Neural cell (in vitro differentiated cells): Measurements from ENCODE around the gene ADGRA1. TPM values are rescaled to one million over a fixed set of nuclear protein-coding genes. Genes with fewer than 3 reads are reported as not detected.

Source experiments
- H2AFZ ChIP-seq: fragments of 200-600, 300-800 bp; sonication (generic), shearing (Covaris generic); 2 replicates; pipeline ENCODE4 v1.6.0; 2014; ENCODE audit warnings: low read depth, mild to moderate bottlenecking, antibody characterized with exemption, low read length, moderate library complexity
- H3F3A ChIP-seq: fragments of 200-600 bp; shearing (Covaris generic); 2 replicates; pipeline ENCODE4 v1.6.1; 2016; ENCODE audit warnings: mild to moderate bottlenecking, moderate library complexity, mixed read lengths, antibody characterized with exemption, low read length; ENCODE audit not compliant: insufficient read depth, poor library complexity, severe bottlenecking
- H3K27ac ChIP-seq: fragments of 200-600, 300-800 bp; sonication (generic), shearing (Covaris generic); 2 replicates; pipeline ENCODE4 v1.5.1; 2014; ENCODE audit warnings: mild to moderate bottlenecking, low read length, moderate library complexity
- H3K27me3 ChIP-seq: fragments of 300-800, 200-600 bp; sonication (generic), shearing (Covaris generic); 2 replicates; pipeline ENCODE4 v1.6.0; 2014; ENCODE audit warnings: mild to moderate bottlenecking, low read depth, low read length, moderate library complexity; ENCODE audit not compliant: insufficient read depth
- H3K36me3 ChIP-seq: fragments of 300-800, 200-600 bp; sonication (generic), shearing (Covaris generic); 2 replicates; pipeline ENCODE4 v1.5.1; 2014; ENCODE audit warnings: mild to moderate bottlenecking, antibody characterized with exemption, low read length, moderate library complexity; ENCODE audit not compliant: insufficient read depth
- H3K4me2 ChIP-seq: fragments of 300-800, 200-600 bp; sonication (generic), shearing (Covaris generic); 2 replicates; pipeline ENCODE4 v1.6.0; 2014; ENCODE audit warnings: mild to moderate bottlenecking, low read length
- H3K4me3 ChIP-seq: fragments of 300-800, 200-600 bp; sonication (generic), shearing (Covaris generic); 2 replicates; pipeline ENCODE4 v1.5.1; 2014; ENCODE audit warnings: mild to moderate bottlenecking, low read length, moderate library complexity
- H3K79me2 ChIP-seq: fragments of 200-600 bp; shearing (Covaris generic); replicated peaks from 2 replicates; pipeline ENCODE4 v1.6.0; 2014; ENCODE audit warnings: mild to moderate bottlenecking, low read length, moderate library complexity; ENCODE audit not compliant: insufficient read depth
- H3K9ac ChIP-seq: fragments of 300-800, 200-600 bp; sonication (generic), shearing (Covaris generic); 2 replicates; pipeline ENCODE4 v1.6.1; 2016; ENCODE audit warnings: mild to moderate bottlenecking, low read length, mixed read lengths
- H3K9me2 ChIP-seq: fragments of 200-600 bp; shearing (Covaris generic); 2 replicates; pipeline ENCODE4 v1.6.1; 2016; ENCODE audit warnings: mild to moderate bottlenecking, low read length, mixed read lengths; ENCODE audit not compliant: insufficient read depth
- H3K9me3 ChIP-seq: fragments of 200-600, 300-800 bp; sonication (generic), shearing (Covaris generic); 2 replicates; pipeline ENCODE4 v1.6.1; 2016; ENCODE audit warnings: mild to moderate bottlenecking, mixed run types, low read length, moderate library complexity, mixed read lengths
- H4K20me1 ChIP-seq: fragments of 200-600 bp; shearing (Covaris generic); 2 replicates; pipeline ENCODE4 v1.6.1; 2016; ENCODE audit warnings: mild to moderate bottlenecking, mixed run types; ENCODE audit not compliant: insufficient read depth
- CTCF ChIP-seq: fragments of 450-650 bp; IDR thresholded peaks from 2 replicates; pipeline ENCODE4 v1.5.1; 2014; ENCODE audit warnings: antibody characterized with exemption, mild to moderate bottlenecking, moderate library complexity; ENCODE audit not compliant: poor library complexity, severe bottlenecking
- EP300 ChIP-seq: fragments of 450-650 bp; conservative IDR thresholded peaks from 2 replicates; pipeline ENCODE4 v1.6.1; 2014; ENCODE audit warnings: antibody characterized with exemption, mild to moderate bottlenecking, moderate library complexity; ENCODE audit not compliant: poor library complexity, severe bottlenecking
- EZH2 ChIP-seq: fragments of 200-600, 300-800 bp; shearing (Covaris generic), sonication (generic); IDR thresholded peaks from 2 replicates; pipeline ENCODE4 v1.6.1; 2014; ENCODE audit warnings: antibody characterized with exemption, low read length, borderline replicate concordance, mild to moderate bottlenecking; ENCODE audit not compliant: insufficient read depth, poor library complexity, severe bottlenecking
- MXI1 ChIP-seq: fragments of 450-650 bp; conservative IDR thresholded peaks from 2 replicates; pipeline ENCODE4 v1.6.1; 2014; ENCODE audit warnings: antibody characterized with exemption, mild to moderate bottlenecking; ENCODE audit not compliant: poor library complexity, severe bottlenecking
- POLR2AphosphoS5 ChIP-seq: IDR thresholded peaks from 2 replicates; pipeline ENCODE4 v1.6.1; 2012
- RAD21 ChIP-seq: fragments of 450-650 bp; conservative IDR thresholded peaks from 2 replicates; pipeline ENCODE4 v1.6.1; 2014; ENCODE audit warnings: antibody characterized with exemption, mild to moderate bottlenecking, moderate library complexity
- SMC3 ChIP-seq: fragments of 450-650 bp; conservative IDR thresholded peaks from 2 replicates; pipeline ENCODE4 v1.6.1; 2014; ENCODE audit warnings: antibody characterized with exemption, mild to moderate bottlenecking, moderate library complexity; ENCODE audit not compliant: poor library complexity
- TAF1 ChIP-seq: IDR thresholded peaks from 2 replicates; pipeline ENCODE4 v1.6.1; 2012; ENCODE audit warnings: low read depth
- polyA plus RNA-seq: library from polyadenylated mRNA; depleted of rRNA; stranded (reverse); fragments of >200 nt; gene quantifications from 2 replicates; pipeline ENCODE4 v1.2.3, GENCODE V29; 2014
- TF ChIP-seq, protein P1 (sequence below): IDR thresholded peaks from 2 replicates; pipeline ENCODE4 v1.6.1; 2012; ENCODE audit warnings: borderline replicate concordance

Gene ADGRA1
- polyA plus RNA-seq, 1 donor from 2014 or later = 2.2 TPM

DNA sequence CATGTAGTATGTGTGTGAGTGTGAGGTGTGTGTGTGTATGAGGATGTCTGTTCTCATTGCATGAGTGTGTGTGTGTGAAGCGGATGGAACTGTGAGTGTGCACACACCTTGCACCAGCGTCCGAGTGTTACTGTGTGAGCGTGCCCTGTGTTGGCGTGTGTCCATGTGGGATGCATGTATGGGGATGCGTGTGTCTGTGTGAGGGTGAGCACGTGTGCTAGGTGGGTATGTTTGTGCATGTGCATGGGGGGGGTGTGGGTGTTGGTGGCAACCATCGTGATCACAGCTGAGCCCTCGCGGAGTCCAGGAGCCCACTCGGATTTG lies 78.7 kb downstream of the ADGRA1 start:
- no peaks in the 10 kb centered on the region for H3K27me3 ChIP-seq

DNA sequence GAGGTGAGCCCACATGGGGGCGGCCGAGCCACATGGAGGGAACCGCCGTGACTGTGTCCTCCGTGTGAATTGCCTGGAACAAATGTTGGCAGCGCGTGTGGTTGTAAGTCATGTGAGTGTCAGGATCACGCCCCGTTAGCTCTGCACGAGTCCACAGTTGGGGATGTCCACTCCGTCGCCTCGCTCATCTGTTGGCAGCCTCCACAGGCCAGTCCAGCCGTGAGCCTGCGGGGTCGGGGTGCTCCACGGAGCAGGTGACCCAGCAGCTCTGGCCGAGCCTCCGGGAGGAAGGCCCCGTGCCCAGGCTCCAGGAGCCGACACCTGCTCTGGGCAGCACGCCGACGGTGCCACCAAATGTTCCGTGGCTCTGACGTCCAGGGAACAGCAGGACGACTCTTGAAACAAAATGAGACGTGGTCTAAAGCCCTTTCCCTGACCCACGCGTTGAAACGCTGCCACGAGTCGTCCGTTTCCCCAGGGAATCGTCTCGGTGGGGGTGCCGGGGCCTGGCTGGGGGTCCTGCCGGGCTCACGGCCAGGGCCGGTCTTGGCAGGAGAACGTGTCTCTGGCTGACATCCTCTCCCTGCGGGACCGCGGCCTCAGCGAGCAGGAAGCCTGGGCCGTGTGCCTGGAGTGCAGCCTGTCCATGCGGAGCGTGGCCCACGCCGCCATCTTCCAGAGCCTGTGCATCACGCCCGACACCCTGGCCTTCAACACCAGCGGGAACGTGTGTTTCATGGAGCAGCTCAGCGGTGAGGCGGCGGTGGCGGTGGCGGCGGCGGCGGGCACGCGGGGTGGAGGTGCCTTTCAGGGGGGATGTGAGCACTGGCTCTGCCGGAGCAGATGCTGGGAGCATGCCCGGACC lies 79.3 kb downstream of the ADGRA1 start:
- Histone ChIP-seq H3K27ac (no peak overlapping the region), H3K27me3 (no peaks in the 10 kb centered on the region), H3K4me3 (no peak overlapping the region), H3K9ac (no peak overlapping the region), H3F3A (no peaks in the 10 kb centered on the region), H3K9me3 (no peaks in the 10 kb centered on the region), H3K79me2 (no peaks in the 10 kb centered on the region), H4K20me1 (no peaks in the 10 kb centered on the region), H3K36me3 (no peaks in the 10 kb centered on the region), H2AFZ (no peak overlapping the region), H3K4me2 (no peak overlapping the region), H3K9me2 (no peaks in the 10 kb centered on the region)
- no peak for TF ChIP-seq POLR2AphosphoS5
- no peak for TF ChIP-seq RAD21

More for the DNA sequence above, 78.7 kb downstream of the ADGRA1 start:
- Histone ChIP-seq H3K9me3 (no peaks in the 10 kb centered on the region), H3K79me2 (no peaks in the 10 kb centered on the region), H3K27ac (no peak overlapping the region), H3K4me2 (no peak overlapping the region), H3K9me2 (no peaks in the 10 kb centered on the region), H3K4me3 (no peak overlapping the region), H4K20me1 (no peaks in the 10 kb centered on the region), H3K36me3 (no peaks in the 10 kb centered on the region), H3F3A (no peaks in the 10 kb centered on the region), H3K9ac (no peak overlapping the region), H2AFZ (no peak overlapping the region)
- no peak for TF ChIP-seq CTCF
- TF ChIP-seq, protein P1, sequence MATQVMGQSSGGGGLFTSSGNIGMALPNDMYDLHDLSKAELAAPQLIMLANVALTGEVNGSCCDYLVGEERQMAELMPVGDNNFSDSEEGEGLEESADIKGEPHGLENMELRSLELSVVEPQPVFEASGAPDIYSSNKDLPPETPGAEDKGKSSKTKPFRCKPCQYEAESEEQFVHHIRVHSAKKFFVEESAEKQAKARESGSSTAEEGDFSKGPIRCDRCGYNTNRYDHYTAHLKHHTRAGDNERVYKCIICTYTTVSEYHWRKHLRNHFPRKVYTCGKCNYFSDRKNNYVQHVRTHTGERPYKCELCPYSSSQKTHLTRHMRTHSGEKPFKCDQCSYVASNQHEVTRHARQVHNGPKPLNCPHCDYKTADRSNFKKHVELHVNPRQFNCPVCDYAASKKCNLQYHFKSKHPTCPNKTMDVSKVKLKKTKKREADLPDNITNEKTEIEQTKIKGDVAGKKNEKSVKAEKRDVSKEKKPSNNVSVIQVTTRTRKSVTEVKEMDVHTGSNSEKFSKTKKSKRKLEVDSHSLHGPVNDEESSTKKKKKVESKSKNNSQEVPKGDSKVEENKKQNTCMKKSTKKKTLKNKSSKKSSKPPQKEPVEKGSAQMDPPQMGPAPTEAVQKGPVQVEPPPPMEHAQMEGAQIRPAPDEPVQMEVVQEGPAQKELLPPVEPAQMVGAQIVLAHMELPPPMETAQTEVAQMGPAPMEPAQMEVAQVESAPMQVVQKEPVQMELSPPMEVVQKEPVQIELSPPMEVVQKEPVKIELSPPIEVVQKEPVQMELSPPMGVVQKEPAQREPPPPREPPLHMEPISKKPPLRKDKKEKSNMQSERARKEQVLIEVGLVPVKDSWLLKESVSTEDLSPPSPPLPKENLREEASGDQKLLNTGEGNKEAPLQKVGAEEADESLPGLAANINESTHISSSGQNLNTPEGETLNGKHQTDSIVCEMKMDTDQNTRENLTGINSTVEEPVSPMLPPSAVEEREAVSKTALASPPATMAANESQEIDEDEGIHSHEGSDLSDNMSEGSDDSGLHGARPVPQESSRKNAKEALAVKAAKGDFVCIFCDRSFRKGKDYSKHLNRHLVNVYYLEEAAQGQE = no peak
- TF ChIP-seq EP300 = no peak
- no peak for TF ChIP-seq SMC3
- TF ChIP-seq TAF1 = no peak
- TF ChIP-seq POLR2AphosphoS5 = no peak
- no peak for TF ChIP-seq MXI1
- no peak for TF ChIP-seq EZH2
- no peak for TF ChIP-seq RAD21
